Activated CD4-positive, alpha-beta T cell treated with anti-CD3 and anti-CD28 coated beads for 4 hours (primary cell): Measurements from ENCODE around the gene GRIN2C.

Experiments
- DNase-seq, 2 donors: peaks; one replicate each; pipeline ENCODE4 v3.0.0-alpha.2; 2020

Gene GRIN2C

GRCh38 chr17:74842599-74843351 lies 16.9 kb downstream of the GRIN2C start:
- DNase-seq = no peak

GRCh38 chr17:74842146-74842598 lies 17.5 kb downstream of the GRIN2C start:
- no peak for DNase-seq

GRCh38 chr17:74840989-74841666 lies 18.6 kb downstream of the GRIN2C start:
- DNase-seq = no peak

GRCh38 chr17:74839990-74840852 lies 19.5 kb downstream of the GRIN2C start:
- DNase-seq = no peak

- DNase-seq = no peak
Observed at GRCh38 chr17:74838274-74838673, 21.4 kb downstream of the GRIN2C start.

GRCh38 chr17:74836691-74837467 lies 22.8 kb downstream of the GRIN2C start:
- no peak for DNase-seq

GRCh38 chr17:74836191-74836590 lies 23.5 kb downstream of the GRIN2C start:
- no peak for DNase-seq

- no peak for DNase-seq
Observed at GRCh38 chr17:74833501-74834377, 25.9 kb downstream of the GRIN2C start.

GRCh38 chr17:74832421-74832820 lies 27.3 kb downstream of the GRIN2C start:
- no peak for DNase-seq

- DNase-seq = no peak
Observed at GRCh38 chr17:74831444-74832146, 28.1 kb downstream of the GRIN2C start.

GRCh38 chr17:74830861-74831260 lies 28.8 kb downstream of the GRIN2C start:
- DNase-seq = no peak

GRCh38 chr17:74827800-74828199 lies 31.9 kb downstream of the GRIN2C start:
- DNase-seq = no peak

GRCh38 chr17:74825952-74826719 lies 33.5 kb downstream of the GRIN2C start:
- DNase-seq = no peak

- no peak for DNase-seq
Observed at GRCh38 chr17:74824961-74825627, 34.6 kb downstream of the GRIN2C start.

- no peak for DNase-seq
Observed at GRCh38 chr17:74822939-74823367, 36.7 kb downstream of the GRIN2C start.

- no peak for DNase-seq
Observed at GRCh38 chr17:74822335-74822938, 37.2 kb downstream of the GRIN2C start.

GRCh38 chr17:74821655-74822334 lies 37.9 kb downstream of the GRIN2C start:
- no peak for DNase-seq

GRCh38 chr17:74819801-74820436 lies 39.8 kb downstream of the GRIN2C start:
- DNase-seq = no peak
